ENCODE results near the gene COPS6.
"Not testable (repeated sequence)": the region's sequence is repeated elsewhere in the genome, so short reads cannot be mapped to it uniquely, and the experiment has no call there.

The COPS6 gene

DNA sequence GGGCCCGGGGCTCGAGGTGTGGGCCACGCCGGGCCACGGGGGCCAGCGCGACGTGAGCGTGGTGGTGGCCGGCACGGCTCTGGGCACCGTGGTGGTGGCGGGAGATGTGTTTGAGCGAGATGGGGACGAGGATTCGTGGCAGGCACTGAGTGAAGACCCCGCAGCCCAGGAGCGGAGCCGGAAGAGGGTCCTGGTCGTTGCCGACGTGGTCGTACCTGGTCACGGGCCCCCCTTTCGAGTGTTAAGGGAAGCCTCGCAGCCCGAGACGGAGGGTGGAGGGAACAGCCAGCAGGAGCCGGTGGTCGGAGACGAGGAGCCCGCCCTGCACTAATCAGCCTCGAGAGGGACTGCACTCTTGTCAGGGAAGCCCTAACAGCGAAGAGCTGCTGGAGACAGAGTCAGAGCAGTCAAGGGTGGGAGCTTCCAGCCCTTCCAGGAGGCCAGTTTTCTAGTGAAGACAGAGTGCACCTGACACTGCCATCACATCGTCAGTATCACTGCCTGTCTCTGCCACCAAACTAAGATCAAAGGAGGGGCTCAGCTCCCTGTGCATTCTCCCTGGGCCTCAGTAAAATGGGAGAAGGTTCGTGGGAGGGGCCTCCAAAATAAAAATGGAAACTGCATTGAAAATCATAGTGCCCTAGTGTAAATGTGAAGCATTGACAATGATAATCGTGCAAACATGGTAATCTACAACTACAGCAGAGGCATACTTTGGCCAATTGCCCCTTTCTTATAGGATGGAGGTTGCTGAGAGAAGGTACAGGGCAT lies 39.3 kb downstream of the COPS6 start:
- no peak for DNase-seq

- no peak for DNase-seq
These were observed 39.8 kb downstream of the COPS6 start for GRCh38 chr7:100128637-100128963.

GRCh38 chr7:100130220-100130607 lies 41.4 kb downstream of the COPS6 start:
- DNase-seq, result not testable (repeated sequence)

DNA sequence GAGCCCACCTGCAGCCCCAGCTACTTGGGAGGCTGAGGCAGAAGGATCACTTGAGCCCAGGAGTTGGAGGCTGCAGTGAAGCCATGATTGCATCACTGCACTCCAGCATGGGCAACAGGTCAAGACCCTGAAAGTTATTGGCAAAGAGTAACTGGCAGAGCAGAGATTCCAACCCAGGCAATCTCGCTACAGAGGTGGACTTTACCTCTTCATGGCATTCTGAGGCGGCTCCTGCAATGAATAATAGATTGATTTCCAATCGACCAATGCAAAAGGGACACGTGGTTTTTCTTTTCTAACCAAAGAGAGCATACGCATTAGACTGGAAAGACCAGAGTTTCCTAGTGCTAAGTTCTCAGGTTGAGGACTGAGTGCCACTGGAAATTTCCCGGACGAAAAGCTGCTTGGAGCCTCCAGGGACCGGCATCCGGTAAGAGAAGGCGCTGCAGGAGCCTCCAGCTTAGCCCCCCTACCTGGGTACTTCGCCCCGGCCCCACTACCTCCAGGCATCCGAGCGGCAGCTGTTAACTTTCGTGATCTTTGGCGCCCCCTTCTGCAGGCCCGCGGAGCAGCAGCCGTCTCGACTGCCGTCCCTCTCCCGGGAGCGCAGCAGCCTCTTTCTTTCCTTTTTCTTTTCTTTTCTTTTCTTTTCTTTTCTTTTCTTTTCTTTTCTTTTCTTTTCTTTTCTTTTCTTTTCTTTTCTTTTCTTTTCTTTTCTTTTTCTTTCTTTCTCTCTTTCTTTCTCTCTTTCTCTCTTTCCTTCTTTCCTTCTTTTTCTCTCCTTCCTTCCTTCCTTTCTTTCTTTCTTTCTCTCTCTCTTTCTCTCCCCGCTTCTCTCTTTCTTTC lies 42.1 kb downstream of the COPS6 start:
- peak; percentile 89 for DNase-seq

- no peak for DNase-seq
These were observed 43.4 kb downstream of the COPS6 start for GRCh38 chr7:100132126-100132525.

- peak; percentile 70 for DNase-seq
These were observed 44.0 kb downstream of the COPS6 start for GRCh38 chr7:100132697-100133151.

- no peak for DNase-seq
These were observed 49.3 kb downstream of the COPS6 start for GRCh38 chr7:100137851-100138760.

DNA sequence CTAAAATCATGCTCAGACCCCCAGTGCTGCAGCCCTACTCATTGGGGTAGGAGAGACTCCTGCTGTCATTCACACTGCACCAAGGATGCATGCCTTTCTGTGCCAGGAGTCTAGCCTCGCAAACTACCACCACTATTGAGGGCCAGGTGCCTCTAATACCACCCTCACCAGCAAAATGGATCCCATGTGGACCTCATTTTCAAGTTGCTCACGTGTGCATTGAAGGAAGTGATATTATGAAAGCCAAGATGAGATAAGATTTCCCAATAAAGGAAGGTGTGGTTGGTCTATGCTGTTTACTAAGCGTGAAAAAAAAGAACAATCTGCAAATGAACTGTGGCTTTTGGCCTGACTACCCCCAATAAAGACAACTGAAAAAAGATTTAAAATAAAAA lies 52.8 kb downstream of the COPS6 start:
- no peak for DNase-seq
